Measurements from ENCODE around the gene TCEANC2. TPM values are rescaled to one million over a fixed set of nuclear protein-coding genes. Genes with fewer than 3 reads are reported as not detected.
A peak's percentile ranks its signal among the peaks of the same experiment; 100 is the strongest.
"Not testable (repeated sequence)": the region's sequence is repeated elsewhere in the genome, so short reads cannot be mapped to it uniquely, and the experiment has no call there.

The TCEANC2 gene
- total and polyA plus RNA-seq, 3 experiments from 2014 or later: 6.1 to 11.4 (median 10.9) TPM

DNA sequence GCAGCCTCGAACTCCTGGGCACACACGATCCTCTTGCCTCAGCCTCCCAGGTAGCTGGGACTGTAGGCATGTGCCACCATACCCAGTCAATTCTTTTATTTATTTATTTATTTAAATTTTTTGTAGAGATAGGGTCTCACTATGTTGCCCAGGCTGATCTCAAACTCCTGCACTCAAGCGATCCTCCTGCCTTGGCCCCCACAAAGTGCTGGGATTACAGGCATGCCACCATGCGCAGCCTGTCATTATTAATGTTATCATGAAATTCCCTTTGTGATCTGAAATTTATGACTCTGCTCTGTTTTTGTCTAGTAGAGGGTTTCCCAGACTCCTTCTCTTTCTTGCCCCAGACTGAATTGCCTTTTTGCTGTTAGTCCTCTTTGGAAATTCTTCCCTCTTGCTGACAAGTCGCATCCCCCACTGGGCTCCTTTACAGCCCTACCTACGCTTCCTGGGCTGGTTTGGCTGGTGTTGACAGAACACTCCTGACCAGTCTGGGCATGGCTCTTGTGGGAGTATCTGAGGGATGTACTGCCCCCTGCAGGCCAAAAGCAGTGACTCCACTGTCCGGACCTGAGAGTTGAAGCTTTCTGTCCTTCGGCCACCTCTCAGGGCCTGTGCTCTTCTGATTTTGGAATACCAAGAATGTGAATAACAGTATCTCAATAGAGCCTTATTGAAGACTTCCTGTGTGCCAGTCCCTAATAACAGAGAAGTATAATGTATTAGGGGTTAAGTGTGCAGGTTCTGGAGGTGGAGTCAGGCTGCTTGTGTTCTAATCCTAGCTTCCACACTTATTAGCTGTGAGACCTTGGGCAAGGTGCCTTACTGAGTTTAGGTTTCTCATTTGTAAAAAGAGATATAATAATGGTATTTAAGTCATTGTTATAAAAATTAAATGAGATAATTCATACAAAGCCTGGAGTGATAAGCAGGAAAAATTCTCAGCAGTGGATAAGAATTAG lies 28.2 kb downstream of the TCEANC2 start:
- Histone ChIP-seq H3K36me3 (ENCODE audit: insufficient read depth, low read length) (no peaks in the 10 kb centered on the region), H3K4me3 (ENCODE audit: low read length) (no peak overlapping the region), H3K4me1 (ENCODE audit: insufficient read depth, low read length) (no peaks in the 10 kb centered on the region), H3K27ac (ENCODE audit: low read depth, low read length) (no peak overlapping the region), H3K9me3 (ENCODE audit: low read length) (no peaks in the 10 kb centered on the region), H3K27me3 (ENCODE audit: insufficient read depth, low read length, poor library complexity, severe bottlenecking) (no peaks in the 10 kb centered on the region)
- CTCF ChIA-PET: interaction anchor here (0.7 to 1.7 kb wide), 6 partner anchors 13 to 408 kb away, joined by 3 to 8 read pairs (median 4); no protein-coding TSS in a partner anchor
- peak; percentile 26 to 62 (median 33) for DNase-seq
- peaks cover 3 to 7% (median 4%) of the 10 kb centered on the region in 3 donors for H3K4me1 Mint-ChIP-seq
- H3K27me3 Mint-ChIP-seq: peaks cover 0 to 2% of the 10 kb centered on the region in 2 donors
- H3K36me3 Mint-ChIP-seq: peaks cover 0 to 21% (median 12%) of the 10 kb centered on the region in 3 donors
- H3K27ac Mint-ChIP-seq: no peak overlapping the region
- no peak overlapping the region for H3K4me3 Mint-ChIP-seq
- H3K9me3 Mint-ChIP-seq: no peaks in the 10 kb centered on the region
- POLR2A ChIA-PET: no interaction called here

DNA sequence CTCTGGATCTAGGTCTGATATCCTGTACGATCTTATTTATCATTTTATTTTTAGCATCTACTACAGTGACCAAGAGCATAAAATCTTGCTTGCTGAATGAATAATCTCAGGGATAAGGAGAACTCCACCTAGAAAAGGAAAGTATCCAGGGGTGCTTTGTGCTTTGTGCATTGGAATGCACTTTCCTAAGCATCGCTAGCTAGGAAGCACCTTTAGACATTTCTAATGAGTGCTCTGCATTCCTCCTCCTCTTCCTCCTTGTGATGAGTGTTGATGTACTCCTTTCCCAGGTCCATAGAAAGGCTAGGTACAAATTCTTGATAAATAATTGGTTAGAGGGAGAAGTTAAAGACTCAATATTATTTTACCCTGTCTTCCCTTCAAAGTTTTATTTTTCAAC lies 31.4 kb downstream of the TCEANC2 start:
- no peaks in the 10 kb centered on the region for H3K36me3 ChIP-seq (ENCODE audit: insufficient read depth, low read length)
- no peaks in the 10 kb centered on the region for H3K27me3 ChIP-seq (ENCODE audit: insufficient read depth, low read length, poor library complexity, severe bottlenecking)
- no peak for DNase-seq
- no peaks in the 10 kb centered on the region for H3K9me3 Mint-ChIP-seq
- CTCF ChIA-PET: no interaction called here
- no peak overlapping the region for H3K4me3 Mint-ChIP-seq
- H3K4me3 ChIP-seq (ENCODE audit: low read length): no peak overlapping the region
- H3K27ac ChIP-seq (ENCODE audit: low read depth, low read length): no peak overlapping the region
- no peaks in the 10 kb centered on the region for H3K4me1 ChIP-seq (ENCODE audit: insufficient read depth, low read length)
- H3K4me1 Mint-ChIP-seq: peaks cover 3 to 4% (median 4%) of the 10 kb centered on the region in 3 donors
- H3K27ac Mint-ChIP-seq: no peak overlapping the region
- no peaks in the 10 kb centered on the region for H3K9me3 ChIP-seq (ENCODE audit: low read length)
- POLR2A ChIA-PET: no interaction called here
- peaks cover 0 to 27% (median 13%) of the 10 kb centered on the region in 3 donors for H3K36me3 Mint-ChIP-seq
- peaks cover 0 to 2% of the 10 kb centered on the region in 2 donors for H3K27me3 Mint-ChIP-seq

DNA sequence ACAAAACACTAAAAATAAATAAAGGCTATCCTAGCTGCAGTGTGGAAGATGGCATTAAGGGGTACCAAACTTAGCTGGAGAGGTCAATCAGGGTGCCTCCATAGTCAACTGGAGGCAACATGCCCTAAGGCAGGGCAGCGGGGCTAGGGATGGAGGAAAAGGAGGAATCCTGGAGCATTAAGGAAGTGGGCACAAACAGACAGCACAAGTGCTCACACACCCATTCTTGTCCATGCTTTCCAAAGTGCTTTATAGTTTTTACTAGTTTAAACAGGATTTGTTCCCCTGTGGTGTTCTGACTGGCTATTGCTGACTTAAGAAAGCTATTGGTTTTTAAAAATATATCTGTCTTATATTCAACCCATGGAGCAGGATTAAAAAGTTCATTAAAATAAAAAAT lies 33.3 kb downstream of the TCEANC2 start:
- POLR2A ChIA-PET: no interaction called here
- CTCF ChIA-PET: no interaction called here
- no peak overlapping the region for H3K4me3 Mint-ChIP-seq

DNA sequence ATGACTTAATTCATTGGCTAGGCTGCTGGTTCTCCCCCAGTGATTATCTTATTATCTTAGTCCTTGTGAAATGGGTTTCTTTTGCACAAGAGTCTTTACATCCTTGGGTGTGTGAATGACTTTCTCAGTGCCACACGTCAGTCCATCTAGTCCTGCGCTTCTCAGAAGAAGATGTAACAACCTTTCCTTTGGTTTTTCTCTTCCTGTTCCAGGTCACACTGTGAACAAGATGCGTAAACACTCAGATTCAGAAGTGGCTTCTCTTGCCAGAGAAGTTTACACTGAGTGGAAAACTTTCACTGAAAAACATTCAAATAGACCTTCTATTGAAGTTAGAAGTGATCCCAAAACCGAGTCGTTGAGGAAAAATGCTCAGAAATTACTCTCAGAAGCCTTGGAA lies 35.0 kb downstream of the TCEANC2 start:
- POLR2A ChIA-PET: no interaction called here
- H3K36me3 Mint-ChIP-seq: peaks cover 0 to 38% (median 20%) of the 10 kb centered on the region in 3 donors
- H3K27me3 Mint-ChIP-seq: no peaks in the 10 kb centered on the region
- H3K27ac Mint-ChIP-seq: no peak overlapping the region
- Histone ChIP-seq H3K27me3 (ENCODE audit: insufficient read depth, low read length, poor library complexity, severe bottlenecking) (no peaks in the 10 kb centered on the region), H3K4me3 (ENCODE audit: low read length) (no peak overlapping the region), H3K36me3 (ENCODE audit: insufficient read depth, low read length) (no peaks in the 10 kb centered on the region), H3K9me3 (ENCODE audit: low read length) (no peaks in the 10 kb centered on the region), H3K27ac (ENCODE audit: low read depth, low read length) (no peak overlapping the region), H3K4me1 (ENCODE audit: insufficient read depth, low read length) (no peaks in the 10 kb centered on the region)
- DNase-seq: no peak
- no peaks in the 10 kb centered on the region for H3K9me3 Mint-ChIP-seq
- no peak overlapping the region for H3K4me3 Mint-ChIP-seq
- CTCF ChIA-PET: no interaction called here
- peaks cover 0 to under 1% (median 0%) of the 10 kb centered on the region in 3 donors for H3K4me1 Mint-ChIP-seq

More for the DNA sequence above, 33.3 kb downstream of the TCEANC2 start:
- no peaks in the 10 kb centered on the region for H3K9me3 Mint-ChIP-seq
- Histone ChIP-seq H3K4me1 (ENCODE audit: insufficient read depth, low read length) (no peaks in the 10 kb centered on the region), H3K27me3 (ENCODE audit: insufficient read depth, low read length, poor library complexity, severe bottlenecking) (no peaks in the 10 kb centered on the region), H3K27ac (ENCODE audit: low read depth, low read length) (no peak overlapping the region), H3K4me3 (ENCODE audit: low read length) (no peak overlapping the region), H3K9me3 (ENCODE audit: low read length) (no peaks in the 10 kb centered on the region), H3K36me3 (ENCODE audit: insufficient read depth, low read length) (no peaks in the 10 kb centered on the region)
- DNase-seq: no peak
- H3K4me1 Mint-ChIP-seq: peaks cover 0 to 2% (median 0%) of the 10 kb centered on the region in 3 donors
- H3K36me3 Mint-ChIP-seq: peaks cover 0 to 32% (median 15%) of the 10 kb centered on the region in 3 donors
- no peaks in the 10 kb centered on the region for H3K27me3 Mint-ChIP-seq
- H3K27ac Mint-ChIP-seq: no peak overlapping the region

DNA sequence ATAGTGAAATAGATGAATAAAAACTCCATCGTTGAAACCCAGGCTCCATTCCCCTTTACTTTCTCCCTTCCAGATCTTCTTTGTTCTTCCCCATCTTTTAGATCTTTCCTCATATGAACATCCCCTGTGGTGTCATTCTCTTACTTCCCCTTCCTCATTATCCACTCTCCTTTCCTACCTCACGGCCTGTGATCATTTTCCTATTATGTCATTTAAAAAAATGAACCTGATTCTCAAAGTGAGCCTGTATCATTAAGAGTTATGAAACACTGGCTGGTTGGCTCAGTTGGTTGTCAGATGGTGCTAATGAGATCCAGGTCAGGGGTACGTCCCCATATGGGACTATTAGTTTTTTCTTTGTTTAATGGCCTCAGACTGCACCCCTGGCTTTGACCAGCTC lies 38.3 kb downstream of the TCEANC2 start:
- ChIA-PET POLR2A (no interaction called here), CTCF (no interaction called here)
- Mint-ChIP-seq H3K27me3 (no peaks in the 10 kb centered on the region), H3K27ac (no peak overlapping the region), H3K4me1 (no peaks in the 10 kb centered on the region), H3K36me3 (peaks cover 0 to 52% (median 15%) of the 10 kb centered on the region in 3 donors), H3K9me3 (no peaks in the 10 kb centered on the region), H3K4me3 (no peak overlapping the region)
- no peak overlapping the region for H3K4me3 ChIP-seq (ENCODE audit: low read length)
- H3K4me1 ChIP-seq (ENCODE audit: insufficient read depth, low read length): no peaks in the 10 kb centered on the region
- no peak for DNase-seq
- peaks cover 4% of the 10 kb centered on the region for H3K36me3 ChIP-seq (ENCODE audit: insufficient read depth, low read length)
- no peak overlapping the region for H3K27ac ChIP-seq (ENCODE audit: low read depth, low read length)
- H3K27me3 ChIP-seq (ENCODE audit: insufficient read depth, low read length, poor library complexity, severe bottlenecking): no peaks in the 10 kb centered on the region
- no peaks in the 10 kb centered on the region for H3K9me3 ChIP-seq (ENCODE audit: low read length)

DNA sequence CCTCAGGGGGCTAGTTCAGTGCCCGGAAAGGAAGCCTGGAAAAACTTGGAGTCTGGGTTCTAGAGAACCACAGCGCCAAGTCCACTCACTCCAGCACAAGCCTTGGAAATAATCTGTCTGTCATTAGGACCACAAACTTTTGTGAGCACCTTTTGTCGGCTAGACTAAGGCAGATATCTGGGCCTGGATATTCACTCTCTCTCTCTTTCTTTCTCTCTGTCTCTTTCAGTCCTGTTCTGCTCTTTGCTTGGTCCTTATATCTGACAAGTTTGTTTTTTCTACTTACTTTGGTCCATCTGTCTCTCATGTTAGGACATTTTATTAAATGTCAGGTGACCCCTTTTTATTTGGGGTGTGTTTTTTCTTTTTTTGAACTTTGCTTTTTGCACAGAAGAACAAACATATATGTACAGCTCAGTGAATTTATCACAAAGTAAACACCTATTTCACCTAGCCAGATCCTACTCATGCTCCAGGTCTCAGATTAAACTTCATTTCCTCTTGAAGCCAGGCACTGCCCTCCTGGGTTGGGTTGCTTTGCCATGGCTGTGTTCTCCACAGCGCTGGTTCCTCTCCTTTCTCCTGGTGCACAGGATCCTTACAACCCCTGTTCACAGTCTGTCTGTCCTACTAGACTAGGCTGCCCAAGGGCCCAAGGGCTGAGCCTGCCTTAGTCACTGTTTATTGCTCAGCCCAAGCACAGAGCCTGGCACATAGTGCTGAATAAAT lies 40.8 kb downstream of the TCEANC2 start:
- no peak overlapping the region for H3K27ac ChIP-seq (ENCODE audit: low read depth, low read length)
- no peaks in the 10 kb centered on the region for H3K9me3 Mint-ChIP-seq
- ChIA-PET POLR2A (no interaction called here), CTCF (no interaction called here)
- peak overlapping the region in 1 of 8 donors; percentile 48 for H3K27ac Mint-ChIP-seq
- no peaks in the 10 kb centered on the region for H3K4me1 ChIP-seq (ENCODE audit: insufficient read depth, low read length)
- no peaks in the 10 kb centered on the region for H3K4me1 Mint-ChIP-seq
- no peak overlapping the region for H3K4me3 ChIP-seq (ENCODE audit: low read length)
- no peaks in the 10 kb centered on the region for H3K27me3 ChIP-seq (ENCODE audit: insufficient read depth, low read length, poor library complexity, severe bottlenecking)
- no peaks in the 10 kb centered on the region for H3K9me3 ChIP-seq (ENCODE audit: low read length)
- DNase-seq: no peak
- peaks cover 0 to 65% (median 21%) of the 10 kb centered on the region in 3 donors for H3K36me3 Mint-ChIP-seq
- no peak overlapping the region for H3K4me3 Mint-ChIP-seq
- H3K27me3 Mint-ChIP-seq: no peaks in the 10 kb centered on the region
- peaks cover 10% of the 10 kb centered on the region for H3K36me3 ChIP-seq (ENCODE audit: insufficient read depth, low read length)

DNA sequence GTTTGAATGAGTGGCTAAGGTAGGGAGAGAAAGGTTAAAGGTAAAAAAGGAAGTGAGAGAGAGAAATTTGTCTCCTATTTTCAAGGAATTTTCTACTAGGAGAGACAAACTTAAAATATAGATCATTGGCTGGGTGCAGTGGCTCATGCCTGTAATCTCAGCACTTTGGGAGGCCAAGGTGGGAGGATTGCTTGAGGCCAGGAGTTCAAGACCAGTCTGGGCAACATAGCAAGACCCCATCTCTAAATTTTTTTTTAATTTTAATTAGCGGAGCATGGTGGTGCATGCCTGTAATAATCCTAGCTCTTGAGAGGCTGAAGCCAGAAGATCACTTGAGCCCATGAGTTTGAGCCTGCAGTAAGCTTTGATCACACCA lies 41.3 kb downstream of the TCEANC2 start:
- H3K4me3 Mint-ChIP-seq; H3K4me3 ChIP-seq (ENCODE audit: low read length); H3K4me1 Mint-ChIP-seq; H3K9me3 ChIP-seq (ENCODE audit: low read length); H3K4me1 ChIP-seq (ENCODE audit: insufficient read depth, low read length); POLR2A ChIA-PET; H3K27me3 Mint-ChIP-seq; H3K27me3 ChIP-seq (ENCODE audit: insufficient read depth, low read length, poor library complexity, severe bottlenecking); DNase-seq; CTCF ChIA-PET; H3K9me3 Mint-ChIP-seq; H3K27ac ChIP-seq (ENCODE audit: low read depth, low read length): not testable (repeated sequence)
- peaks cover 11% of the 10 kb centered on the region for H3K36me3 ChIP-seq (ENCODE audit: insufficient read depth, low read length)
- peaks cover 0 to 66% (median 21%) of the 10 kb centered on the region in 3 donors for H3K36me3 Mint-ChIP-seq
- peak overlapping the region in 1 of 8 donors; percentile 48 for H3K27ac Mint-ChIP-seq

DNA sequence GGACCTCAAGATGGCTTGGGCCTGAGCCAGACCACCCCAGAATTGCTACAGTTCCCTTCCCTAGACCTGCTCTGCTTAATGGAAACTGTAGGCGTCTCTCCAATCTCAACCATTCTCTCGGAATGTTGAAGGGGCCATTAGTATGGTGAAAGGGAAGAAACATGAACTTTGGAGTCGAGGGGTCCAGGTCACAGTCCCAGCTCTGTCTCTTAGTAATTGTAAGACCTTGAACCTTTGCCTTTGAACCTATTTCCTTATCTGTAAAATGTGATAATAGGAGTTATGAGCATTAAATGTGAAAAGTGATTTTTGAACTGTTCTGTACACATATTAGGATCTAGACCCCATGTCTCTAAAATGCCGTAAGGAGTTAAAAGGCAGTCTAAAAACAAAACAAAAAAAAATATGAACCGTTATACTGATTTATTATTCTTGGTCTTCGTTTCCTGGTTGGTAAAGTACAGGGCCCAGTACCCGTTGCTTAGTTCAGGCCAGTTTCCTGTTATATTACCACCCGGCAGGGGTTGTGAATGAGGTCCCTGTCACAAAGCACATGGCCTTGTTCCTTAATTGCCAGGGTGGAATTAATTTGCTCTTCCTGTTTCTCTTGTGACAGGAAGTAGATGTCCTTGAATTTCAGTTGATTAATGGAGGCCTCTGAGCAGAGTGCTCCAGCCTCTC lies 42.3 kb downstream of the TCEANC2 start:
- Histone ChIP-seq H3K36me3 (ENCODE audit: insufficient read depth, low read length) (peaks cover 11% of the 10 kb centered on the region), H3K9me3 (ENCODE audit: low read length) (no peaks in the 10 kb centered on the region), H3K4me3 (ENCODE audit: low read length) (no peak overlapping the region), H3K27ac (ENCODE audit: low read depth, low read length) (no peak overlapping the region), H3K27me3 (ENCODE audit: insufficient read depth, low read length, poor library complexity, severe bottlenecking) (no peaks in the 10 kb centered on the region), H3K4me1 (ENCODE audit: insufficient read depth, low read length) (no peaks in the 10 kb centered on the region)
- DNase-seq: no peak
- Mint-ChIP-seq H3K4me3 (no peak overlapping the region), H3K36me3 (peaks cover 0 to 71% (median 23%) of the 10 kb centered on the region in 3 donors), H3K9me3 (no peaks in the 10 kb centered on the region), H3K4me1 (no peaks in the 10 kb centered on the region), H3K27me3 (no peaks in the 10 kb centered on the region), H3K27ac (no peak overlapping the region)
- ChIA-PET CTCF (no interaction called here), POLR2A (no interaction called here)

Measured in CD8-positive, alpha-beta memory T cell (primary cell).